Activated T-helper 2 cell treated with anti-CD3 and anti-CD28 coated beads, Interferon-gamma antibody, Interleukin-2, Interleukin-4, amounts not matched to agents 10 μg/mL and 5 μg/mL and 100 μg/mL, durations not matched to agents 14 hours and 24 hours and 36 hours (primary cell): Measurements from ENCODE around the gene KAZN. TPM values are rescaled to one million over a fixed set of nuclear protein-coding genes. Genes with fewer than 3 reads are reported as not detected.

Source experiments
- DNase-seq: peaks from one replicate; pipeline ENCODE4 v3.0.0; 2021; ENCODE audit warnings: low spot score
- H3K27ac Mint-ChIP-seq: one replicate; pipeline ENCODE4 v1.8.0; 2021; ENCODE audit warnings: mixed read lengths
- H3K27me3 Mint-ChIP-seq: one replicate; pipeline ENCODE4 v1.8.0; 2021; ENCODE audit warnings: low read depth, mixed read lengths
- H3K36me3 Mint-ChIP-seq: one replicate; pipeline ENCODE4 v1.8.0; 2021; ENCODE audit warnings: low read depth, mixed read lengths
- H3K4me1 Mint-ChIP-seq: one replicate; pipeline ENCODE4 v1.8.0; 2021; ENCODE audit warnings: low read depth, mixed read lengths
- H3K4me3 Mint-ChIP-seq: one replicate; pipeline ENCODE4 v1.8.0; 2021; ENCODE audit warnings: low read depth, mild to moderate bottlenecking, moderate library complexity, mixed read lengths
- H3K9me3 Mint-ChIP-seq: one replicate; pipeline ENCODE4 v1.8.0; 2021; ENCODE audit warnings: mixed read lengths
- intact Hi-C: fragments of 100-400 bp; cut with micrococcal nuclease; formaldehyde crosslinking; loops from one replicate; pipeline ENCODE4 v1.15.1; 2023
- total RNA-seq: library from RNA; stranded (reverse); gene quantifications from 2 replicates; pipeline ENCODE4 v1.2.3, GENCODE V29; 2022

KAZN gene
- total RNA-seq, 1 donor from 2014 or later = 0.68 TPM

- Mint-ChIP-seq H3K4me1 (no peaks in the 10 kb centered on the region), H3K27ac (no peak overlapping the region), H3K36me3 (no peaks in the 10 kb centered on the region), H3K27me3 (no peaks in the 10 kb centered on the region), H3K4me3 (no peak overlapping the region), H3K9me3 (peaks cover 6% of the 10 kb centered on the region)
- intact Hi-C loops = no loop called here
- DNase-seq = no peak
These were observed 82.7 kb downstream of the KAZN start for GRCh38 chr1:14681182-14681581.

GRCh38 chr1:14682941-14683621 lies 84.6 kb downstream of the KAZN start:
- Mint-ChIP-seq H3K27ac (no peak overlapping the region), H3K4me3 (no peak overlapping the region), H3K36me3 (no peaks in the 10 kb centered on the region), H3K27me3 (no peaks in the 10 kb centered on the region), H3K4me1 (no peaks in the 10 kb centered on the region), H3K9me3 (peaks cover 6% of the 10 kb centered on the region)
- no peak for DNase-seq
- intact Hi-C loops = no loop called here

GRCh38 chr1:14685078-14685477 lies 86.6 kb downstream of the KAZN start:
- H3K27ac Mint-ChIP-seq = no peak overlapping the region
- intact Hi-C loops = no loop called here
- no peaks in the 10 kb centered on the region for H3K27me3 Mint-ChIP-seq
- no peak overlapping the region for H3K4me3 Mint-ChIP-seq
- no peak for DNase-seq
- no peaks in the 10 kb centered on the region for H3K4me1 Mint-ChIP-seq
- peaks cover 6% of the 10 kb centered on the region for H3K9me3 Mint-ChIP-seq
- H3K36me3 Mint-ChIP-seq = no peaks in the 10 kb centered on the region

- DNase-seq = no peak
- no peaks in the 10 kb centered on the region for H3K27me3 Mint-ChIP-seq
- no peaks in the 10 kb centered on the region for H3K36me3 Mint-ChIP-seq
- peaks cover 6% of the 10 kb centered on the region for H3K9me3 Mint-ChIP-seq
- H3K4me3 Mint-ChIP-seq = no peak overlapping the region
- intact Hi-C loops = no loop called here
- H3K27ac Mint-ChIP-seq = no peak overlapping the region
- H3K4me1 Mint-ChIP-seq = no peaks in the 10 kb centered on the region
These were observed 88.2 kb downstream of the KAZN start for GRCh38 chr1:14686701-14687100.

GRCh38 chr1:14687147-14687546 lies 88.7 kb downstream of the KAZN start:
- Mint-ChIP-seq H3K36me3 (no peaks in the 10 kb centered on the region), H3K27ac (no peak overlapping the region), H3K9me3 (peaks cover 6% of the 10 kb centered on the region), H3K27me3 (no peaks in the 10 kb centered on the region), H3K4me3 (no peak overlapping the region), H3K4me1 (no peaks in the 10 kb centered on the region)
- DNase-seq = no peak
- intact Hi-C loops = no loop called here

- intact Hi-C loops = no loop called here
- DNase-seq = no peak
- Mint-ChIP-seq H3K4me1 (no peaks in the 10 kb centered on the region), H3K36me3 (no peaks in the 10 kb centered on the region), H3K27me3 (no peaks in the 10 kb centered on the region), H3K27ac (no peak overlapping the region), H3K9me3 (peaks cover under 1% of the 10 kb centered on the region), H3K4me3 (no peak overlapping the region)
These were observed 91.6 kb downstream of the KAZN start for GRCh38 chr1:14689996-14690615.

GRCh38 chr1:14693949-14694348 lies 95.5 kb downstream of the KAZN start:
- intact Hi-C loops = no loop called here
- no peaks in the 10 kb centered on the region for H3K36me3 Mint-ChIP-seq
- no peak for DNase-seq
- no peak overlapping the region for H3K4me3 Mint-ChIP-seq
- no peaks in the 10 kb centered on the region for H3K27me3 Mint-ChIP-seq
- no peaks in the 10 kb centered on the region for H3K4me1 Mint-ChIP-seq
- no peaks in the 10 kb centered on the region for H3K9me3 Mint-ChIP-seq
- no peak overlapping the region for H3K27ac Mint-ChIP-seq

- H3K27ac Mint-ChIP-seq = no peak overlapping the region
These were observed 96.1 kb downstream of the KAZN start for GRCh38 chr1:14694589-14694988.

GRCh38 chr1:14696761-14697160 lies 98.3 kb downstream of the KAZN start:
- H3K4me3 Mint-ChIP-seq = no peak overlapping the region
- H3K36me3 Mint-ChIP-seq = no peaks in the 10 kb centered on the region
- intact Hi-C loops = no loop called here

More at GRCh38 chr1:14694589-14694988, 96.1 kb downstream of the KAZN start:
- Mint-ChIP-seq H3K4me1 (no peaks in the 10 kb centered on the region), H3K27me3 (no peaks in the 10 kb centered on the region), H3K36me3 (no peaks in the 10 kb centered on the region), H3K9me3 (no peaks in the 10 kb centered on the region), H3K4me3 (no peak overlapping the region)
- intact Hi-C loops = no loop called here
- DNase-seq = no peak

GRCh38 chr1:14697353-14697752 lies 98.9 kb downstream of the KAZN start:
- no peaks in the 10 kb centered on the region for H3K27me3 Mint-ChIP-seq
- no peak overlapping the region for H3K27ac Mint-ChIP-seq
- H3K9me3 Mint-ChIP-seq = no peaks in the 10 kb centered on the region
- no peaks in the 10 kb centered on the region for H3K36me3 Mint-ChIP-seq
- H3K4me1 Mint-ChIP-seq = no peaks in the 10 kb centered on the region
- intact Hi-C loops = no loop called here
- no peak for DNase-seq
- no peak overlapping the region for H3K4me3 Mint-ChIP-seq

More at GRCh38 chr1:14696761-14697160, 98.3 kb downstream of the KAZN start:
- Mint-ChIP-seq H3K9me3 (no peaks in the 10 kb centered on the region), H3K27ac (no peak overlapping the region), H3K27me3 (no peaks in the 10 kb centered on the region), H3K4me1 (no peaks in the 10 kb centered on the region)
- no peak for DNase-seq

GRCh38 chr1:14698314-14698713 lies 99.8 kb downstream of the KAZN start:
- Mint-ChIP-seq H3K27ac (no peak overlapping the region), H3K4me3 (no peak overlapping the region), H3K4me1 (no peaks in the 10 kb centered on the region), H3K9me3 (no peaks in the 10 kb centered on the region), H3K36me3 (no peaks in the 10 kb centered on the region), H3K27me3 (no peaks in the 10 kb centered on the region)
- intact Hi-C loops = no loop called here
- no peak for DNase-seq

GRCh38 chr1:14699620-14700019 lies 101.1 kb downstream of the KAZN start:
- H3K4me1 Mint-ChIP-seq = no peaks in the 10 kb centered on the region
- no peak for DNase-seq
- intact Hi-C loops = no loop called here
- H3K9me3 Mint-ChIP-seq = no peaks in the 10 kb centered on the region
- no peaks in the 10 kb centered on the region for H3K27me3 Mint-ChIP-seq
- H3K36me3 Mint-ChIP-seq = no peaks in the 10 kb centered on the region
- H3K4me3 Mint-ChIP-seq = no peak overlapping the region
- no peak overlapping the region for H3K27ac Mint-ChIP-seq

GRCh38 chr1:14704846-14705245 lies 106.4 kb downstream of the KAZN start:
- no peaks in the 10 kb centered on the region for H3K4me1 Mint-ChIP-seq
- intact Hi-C loops = no loop called here
- no peaks in the 10 kb centered on the region for H3K36me3 Mint-ChIP-seq
- DNase-seq = no peak
- H3K27me3 Mint-ChIP-seq = no peaks in the 10 kb centered on the region
- H3K9me3 Mint-ChIP-seq = peaks cover 6% of the 10 kb centered on the region
- no peak overlapping the region for H3K4me3 Mint-ChIP-seq
- no peak overlapping the region for H3K27ac Mint-ChIP-seq
